ENCODE data around the gene IRF2BP2. TPM values are rescaled to one million over a fixed set of nuclear protein-coding genes. Genes with fewer than 3 reads are reported as not detected.

IRF2BP2 gene
- total RNA-seq, 1 donor from 2014 or later: 96.2 TPM

- no peak for DNase-seq
Observed at GRCh38 chr1:234633246-234634003, 23.4 kb upstream of the IRF2BP2 start.

- DNase-seq: no peak
Observed at GRCh38 chr1:234632225-234632624, 22.2 kb upstream of the IRF2BP2 start.

GRCh38 chr1:234631721-234632125 lies 21.7 kb upstream of the IRF2BP2 start:
- peak; percentile 36 for DNase-seq

GRCh38 chr1:234629026-234629425 lies 19.0 kb upstream of the IRF2BP2 start:
- DNase-seq: no peak

GRCh38 chr1:234628089-234628488 lies 18.1 kb upstream of the IRF2BP2 start:
- DNase-seq: no peak

GRCh38 chr1:234627009-234627950 lies 17.3 kb upstream of the IRF2BP2 start:
- DNase-seq: no peak

- DNase-seq: no peak
Observed at GRCh38 chr1:234626391-234626790, 16.4 kb upstream of the IRF2BP2 start.

- no peak for DNase-seq
Observed at GRCh38 chr1:234624724-234625117, 14.7 kb upstream of the IRF2BP2 start.

GRCh38 chr1:234621657-234622335 lies 11.8 kb upstream of the IRF2BP2 start:
- peak; percentile 74 for DNase-seq

- no peak for DNase-seq
Observed at GRCh38 chr1:234621127-234621468, 11.1 kb upstream of the IRF2BP2 start.

- DNase-seq: no peak
Observed at GRCh38 chr1:234620272-234621126, 10.5 kb upstream of the IRF2BP2 start.

- DNase-seq: no peak
Observed at GRCh38 chr1:234619794-234620247, 9.8 kb upstream of the IRF2BP2 start.

GRCh38 chr1:234619071-234619480 lies 9.1 kb upstream of the IRF2BP2 start:
- DNase-seq: no peak

- no peak for DNase-seq
Observed at GRCh38 chr1:234618737-234619049, 8.7 kb upstream of the IRF2BP2 start.

- DNase-seq: peak; percentile 82
Observed at GRCh38 chr1:234617986-234618736, 8.2 kb upstream of the IRF2BP2 start.

- no peak for DNase-seq
Observed at GRCh38 chr1:234617131-234617985, 7.4 kb upstream of the IRF2BP2 start.

GRCh38 chr1:234616644-234617043 lies 6.7 kb upstream of the IRF2BP2 start:
- no peak for DNase-seq

GRCh38 chr1:234614081-234614489 lies 4.1 kb upstream of the IRF2BP2 start:
- DNase-seq: peak; percentile 48

- peak; percentile 55 for DNase-seq
Observed at GRCh38 chr1:234613128-234613875, 3.3 kb upstream of the IRF2BP2 start.

Data from skin of body (tissue), 2 donors.